Ovary (tissue), 9 donors: ENCODE results near the gene DAAM1. TPM values are rescaled to one million over a fixed set of nuclear protein-coding genes. Genes with fewer than 3 reads are reported as not detected.
A peak's percentile ranks its signal among the peaks of the same experiment; 100 is the strongest.

Experiments used
- DNase-seq, 5 donors: peaks; one replicate each; pipeline ENCODE4 v3.0.0-alpha.2; 2019 to 2020
- H3K27ac ChIP-seq, 2 donors: fragments of 200-600 bp; one replicate each; pipeline versions ENCODE4 v1.5.1 to v1.8.0; 2019 to 2022
- H3K27me3 ChIP-seq: fragments of 200-600 bp; one replicate; pipeline ENCODE4 v1.8.0; 2022
- H3K36me3 ChIP-seq: fragments of 200-600 bp; sonication (generic); one replicate; pipeline ENCODE4 v1.5.1; 2019
- H3K4me1 ChIP-seq: one replicate; pipeline ENCODE4 v1.8.1; 2013; ENCODE audit warnings: mild to moderate bottlenecking, moderate library complexity; ENCODE audit not compliant: insufficient read depth
- H3K4me3 ChIP-seq: fragments of 200-600 bp; sonication (generic); one replicate; pipeline ENCODE4 v1.5.1; 2017
- H3K9me3 ChIP-seq, 2 donors: fragments of 200-600 bp in 1 of 2; sonication (generic) in 1 of 2; one replicate each; pipeline versions ENCODE4 v1.5.1 to v1.8.1; 2013 to 2019; ENCODE audit warnings: mild to moderate bottlenecking in 1 of 2, moderate library complexity in 1 of 2
- CTCF ChIP-seq, 3 donors: fragments of 450-650 bp in 2 of 3; fragments of 200-600 bp in 1 of 3; IDR thresholded peaks; one replicate each; pipeline versions ENCODE4 v1.5.1 to v1.8.0; 2016 to 2022; ENCODE audit warnings: antibody characterized with exemption in 3 of 3, mild to moderate bottlenecking in 1 of 3
- EP300 ChIP-seq: sonication (generic); formaldehyde crosslinking; IDR thresholded peaks from one replicate; pipeline ENCODE4 v1.6.1; 2017; ENCODE audit warnings: antibody characterized with exemption
- POLR2A ChIP-seq: fragments of 450-650 bp; IDR thresholded peaks from one replicate; pipeline ENCODE4 v1.6.1; 2017; ENCODE audit warnings: antibody characterized with exemption, mild to moderate bottlenecking, moderate library complexity
- WGBS, 3 donors: extraction: QIAGEN DNeasy Blood & Tissue Kit in 1 of 3; methylation state at CpG; one replicate each; pipeline versions ENCODE4 v1.1.5 to v1.1.7; 2013 to 2017; 5-methylcytosine and 5-hydroxymethylcytosine counted together
- intact Hi-C, 4 donors: fragments of 100-400 bp; cut with DNase I; formaldehyde crosslinking; loops; one replicate each; pipeline versions ENCODE4 v1.11.0 to v1.15.1; 2022 to 2023
- polyA plus RNA-seq, 2 donors: library from polyadenylated mRNA; stranded (reverse); fragments of 200-250 nt in 1 of 2; fragments of 350-450 nt in 1 of 2; fragmentation: Illumina TruSeq in 1 of 2; extraction: RNeasy Lipid Tissue Mini Kit (QIAGEN cat#74804) in 1 of 2; gene quantifications; one replicate each; pipeline ENCODE4 v1.2.3, GENCODE V29; 2013 to 2014
- total RNA-seq, 7 donors: library from RNA; depleted of rRNA in 2 of 7; stranded (reverse); fragments of >200 nt in 2 of 7; fragmentation: NEBNext Ultra II Directional in 3 of 7; extraction: Animal tissue kit (Norgen Biotek cat#: 25700) in 3 of 7; gene quantifications; one replicate each; pipeline versions ENCODE4 v1.1.0 to v1.2.4, GENCODE V29; 2016 to 2023
- donor health status: DM: no; HTN: no; CAD: no; lungs with moderate emphysema.
- donor health status: DM: no; HTN: no; CAD: no.
- donor health status: Bipolar disorder and iron deficiency.
- donor health status: DM: yes; HTN: yes; CAD: no.
- donor health status: DM: no; HTN: no; CAD: no.
- donor health status: DM: yes; HTN: yes; CAD: no.

DAAM1 gene
- total and polyA plus RNA-seq, 9 donors: 19.0 to 83.3 (median 35.3) TPM

DNA sequence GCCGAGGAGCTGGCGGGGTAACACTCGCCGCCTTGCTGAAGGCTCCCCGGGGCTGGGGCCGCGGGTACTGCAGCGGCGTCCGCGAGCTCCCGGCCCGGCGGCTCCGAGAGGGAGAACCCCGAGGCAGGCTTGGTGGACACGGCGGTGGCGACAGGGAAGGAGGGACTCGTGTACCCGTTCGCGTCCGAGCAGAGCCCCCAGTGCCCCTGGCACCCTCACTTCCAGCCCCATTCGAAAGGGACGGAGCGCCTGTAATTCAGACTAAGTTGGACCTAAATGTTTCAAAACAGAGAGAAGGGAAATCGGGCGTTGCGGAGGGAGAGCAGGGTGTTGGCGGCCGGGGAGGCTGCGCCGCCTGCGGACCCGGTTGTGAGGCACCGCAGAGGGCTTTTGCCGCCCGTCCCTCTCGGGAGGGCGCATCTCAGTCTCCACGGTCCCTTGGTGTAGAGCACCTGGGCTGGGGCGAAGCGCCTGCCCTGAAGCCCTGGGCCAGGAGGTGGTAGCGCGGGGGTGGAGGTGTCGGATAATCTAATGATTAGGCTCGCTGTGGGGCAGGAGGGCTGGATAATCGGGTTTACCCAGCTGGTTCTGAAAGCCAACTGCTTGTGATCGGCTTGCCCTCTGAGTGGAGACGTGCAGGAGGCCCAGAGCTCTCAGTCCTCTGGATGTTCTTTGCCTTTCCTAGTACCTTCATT is 771 bp downstream of the DAAM1 start:
- H3K4me1 ChIP-seq: peaks cover 11% of the 10 kb centered on the region
- TF ChIP-seq EP300 (no peak), CTCF (IDR thresholded peaks at IDR 0.05) (no peak), POLR2A (no peak)
- 0 to 1% (median 0%) methylated on average over 51 of the region's 51 CpGs for WGBS, 3 donors
- peak overlapping the region; percentile 60 to 95 for H3K27ac ChIP-seq
- no peaks in the 10 kb centered on the region for H3K9me3 ChIP-seq
- intact Hi-C loops: loop anchor here in 2 of 4 donors (2.0 to 10.0 kb wide), 2 partner anchors 60 to 146 kb away; no protein-coding TSS in a partner anchor
- H3K36me3 ChIP-seq: no peaks in the 10 kb centered on the region
- peak overlapping the region; percentile 69 for H3K4me3 ChIP-seq
- DNase-seq: peak; percentile 45 to 72 (median 59)
- H3K27me3 ChIP-seq: no peaks in the 10 kb centered on the region

GRCh38 chr14:59189786-59190368 is 1.4 kb downstream of the DAAM1 start:
- H3K27me3 ChIP-seq: no peaks in the 10 kb centered on the region
- H3K9me3 ChIP-seq: no peaks in the 10 kb centered on the region
- TF ChIP-seq EP300: no peak
- peak; percentile 11 for TF ChIP-seq POLR2A
- no peaks in the 10 kb centered on the region for H3K36me3 ChIP-seq
- DNase-seq: peak; percentile 72 to 85 (median 81)
- WGBS, 3 donors: 1% methylated on average over 25 of the region's 25 CpGs
- H3K4me3 ChIP-seq: peak overlapping the region; percentile 69
- H3K27ac ChIP-seq: peak overlapping the region; percentile 60 to 95
- intact Hi-C loops: loop anchor here in 2 of 4 donors (2.0 to 10.0 kb wide), 2 partner anchors 61 to 145 kb away; no protein-coding TSS in a partner anchor
- peaks cover 11% of the 10 kb centered on the region for H3K4me1 ChIP-seq

GRCh38 chr14:59190372-59190771 is 1.9 kb downstream of the DAAM1 start:
- Histone ChIP-seq H3K36me3 (no peaks in the 10 kb centered on the region), H3K4me1 (peaks cover 11% of the 10 kb centered on the region), H3K4me3 (peak overlapping the region; percentile 69), H3K27ac (peak overlapping the region in 1 of 2 donors; percentile 95), H3K9me3 (no peaks in the 10 kb centered on the region), H3K27me3 (no peaks in the 10 kb centered on the region)
- 32 to 42% (median 37%) methylated on average over 6 of the region's 6 CpGs for WGBS, 3 donors
- no peak for TF ChIP-seq CTCF (IDR thresholded peaks at IDR 0.05)
- no peak for TF ChIP-seq EP300
- TF ChIP-seq POLR2A: no peak
- intact Hi-C loops: no loop called here
- DNase-seq: no peak

DNA sequence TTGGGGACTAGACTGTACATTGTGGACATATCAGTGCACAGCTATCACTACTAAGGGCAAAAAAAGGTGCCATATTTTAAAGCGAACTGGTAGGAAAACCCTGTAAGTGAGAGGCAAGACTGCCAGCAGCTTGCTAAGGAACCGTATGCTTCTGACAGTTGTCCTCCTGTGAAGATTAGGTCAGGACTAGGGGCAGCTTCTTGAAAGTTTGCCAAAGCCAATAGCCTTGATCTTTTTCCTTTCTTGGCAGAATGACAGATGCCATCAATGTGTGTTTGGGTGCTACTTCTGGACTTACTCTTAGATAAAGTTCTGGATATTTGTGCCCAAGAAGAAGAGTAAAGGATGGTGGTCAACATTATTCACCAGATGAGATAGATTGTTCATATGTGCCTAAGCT is 7.4 kb downstream of the DAAM1 start:
- 49 to 58% (median 57%) methylated on average over 2 of the region's 2 CpGs for WGBS, 3 donors
- H3K4me3 ChIP-seq: no peak overlapping the region
- no peaks in the 10 kb centered on the region for H3K9me3 ChIP-seq
- DNase-seq: no peak
- TF ChIP-seq CTCF (IDR thresholded peaks at IDR 0.05): no peak
- no peak overlapping the region for H3K27ac ChIP-seq
- peaks cover 26% of the 10 kb centered on the region for H3K4me1 ChIP-seq
- no peaks in the 10 kb centered on the region for H3K27me3 ChIP-seq
- intact Hi-C loops: loop anchor here in 1 of 4 donors (5.0 kb wide), 1 partner anchor 64 kb away; no protein-coding TSS in a partner anchor
- H3K36me3 ChIP-seq: no peaks in the 10 kb centered on the region
